ENCODE measurements around the gene CNTD1.

CNTD1 gene

DNA sequence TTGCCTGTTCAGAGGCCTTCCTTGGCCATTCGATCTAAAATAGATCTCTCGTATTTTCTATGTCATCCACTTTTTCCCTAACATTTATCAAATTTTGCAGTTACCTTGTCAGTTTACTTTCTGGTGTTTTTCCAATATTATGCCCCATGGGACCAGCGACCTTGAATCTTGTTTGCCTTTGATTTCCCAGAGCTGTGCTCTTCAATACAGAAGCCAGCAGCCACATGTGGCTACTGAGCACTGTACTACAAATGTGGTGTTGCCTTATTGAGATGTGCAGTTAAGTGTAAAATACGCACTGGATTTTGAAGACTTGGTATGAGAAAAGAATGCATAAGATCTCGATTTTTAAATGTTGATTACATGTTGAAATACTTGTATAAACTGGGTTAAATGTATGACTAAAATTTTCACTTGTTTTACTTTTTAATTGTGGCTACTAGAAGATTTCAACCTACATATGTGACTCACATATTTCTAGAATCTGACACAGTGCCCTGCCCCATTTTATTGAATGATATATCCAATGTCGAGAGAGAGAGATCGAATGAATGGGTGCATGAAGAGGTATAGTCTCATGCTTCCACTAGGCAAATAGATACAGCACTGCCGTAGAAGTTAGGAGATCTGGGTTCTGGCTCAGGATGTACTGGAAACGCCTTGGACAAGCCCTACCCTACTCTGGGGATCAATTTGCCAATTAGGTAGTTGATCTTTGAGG lies 33.7 kb downstream of the CNTD1 start:
- no CpG with 5 or more reads among the region's 9 CpGs for WGBS (ENCODE audit: extremely low coverage, insufficient coverage, insufficient read length)
- Histone ChIP-seq H2BK5ac (ENCODE audit: low read depth, low read length, poor library complexity) (peak overlapping the region; percentile 34), H2BK12ac (ENCODE audit: low read length) (no peak overlapping the region), H3K27me3 (ENCODE audit: insufficient read depth, low read length) (no peaks in the 10 kb centered on the region), H3K27ac (ENCODE audit: low read depth, low read length) (no peak overlapping the region), H3K18ac (ENCODE audit: low read length) (no peak overlapping the region), H4K91ac (ENCODE audit: low read depth, low read length) (peak overlapping the region; percentile 80), H2AK5ac (ENCODE audit: low read length) (no peak overlapping the region), H3K4me2 (ENCODE audit: low read length) (peak overlapping the region; percentile 83), H3K23ac (ENCODE audit: low read length) (no peak overlapping the region), H3K79me1 (ENCODE audit: low read length) (peaks cover 10% of the 10 kb centered on the region), H3K79me2 (ENCODE audit: control insufficient read depth, insufficient read depth, low read length, poor library complexity) (peaks cover 8% of the 10 kb centered on the region), H4K8ac (ENCODE audit: low read depth, low read length) (peak overlapping the region; percentile 95), H2BK120ac (ENCODE audit: insufficient read depth, low read length, poor library complexity) (peak overlapping the region; percentile 34), H4K12ac (ENCODE audit: low read depth, low read length) (peak overlapping the region; percentile 76), H3K9ac (ENCODE audit: low read length) (peak overlapping the region; percentile 92), H2AFZ (ENCODE audit: insufficient read depth, low read length, poor library complexity) (peak overlapping the region; percentile 65), H3K4me1 (ENCODE audit: control insufficient read depth in 1 of 2, insufficient read depth in 2 of 2, low read length in 2 of 2) (peaks cover 0 to 3% of the 10 kb centered on the region in 2 experiments), H3K9me3 (ENCODE audit: insufficient read depth, low read depth, low read length) (no peaks in the 10 kb centered on the region), H3K14ac (ENCODE audit: low read length) (peak overlapping the region; percentile 58), H3K4me3 (ENCODE audit: low read depth, low read length) (peak overlapping the region; percentile 85), H3K36me3 (ENCODE audit: control insufficient read depth in 1 of 2, insufficient read depth in 2 of 2, low read length in 2 of 2) (peaks cover 8 to 22% of the 10 kb centered on the region in 2 experiments), H3K4ac (ENCODE audit: low read depth, low read length) (no peak overlapping the region)
- no peak for DNase-seq

DNA sequence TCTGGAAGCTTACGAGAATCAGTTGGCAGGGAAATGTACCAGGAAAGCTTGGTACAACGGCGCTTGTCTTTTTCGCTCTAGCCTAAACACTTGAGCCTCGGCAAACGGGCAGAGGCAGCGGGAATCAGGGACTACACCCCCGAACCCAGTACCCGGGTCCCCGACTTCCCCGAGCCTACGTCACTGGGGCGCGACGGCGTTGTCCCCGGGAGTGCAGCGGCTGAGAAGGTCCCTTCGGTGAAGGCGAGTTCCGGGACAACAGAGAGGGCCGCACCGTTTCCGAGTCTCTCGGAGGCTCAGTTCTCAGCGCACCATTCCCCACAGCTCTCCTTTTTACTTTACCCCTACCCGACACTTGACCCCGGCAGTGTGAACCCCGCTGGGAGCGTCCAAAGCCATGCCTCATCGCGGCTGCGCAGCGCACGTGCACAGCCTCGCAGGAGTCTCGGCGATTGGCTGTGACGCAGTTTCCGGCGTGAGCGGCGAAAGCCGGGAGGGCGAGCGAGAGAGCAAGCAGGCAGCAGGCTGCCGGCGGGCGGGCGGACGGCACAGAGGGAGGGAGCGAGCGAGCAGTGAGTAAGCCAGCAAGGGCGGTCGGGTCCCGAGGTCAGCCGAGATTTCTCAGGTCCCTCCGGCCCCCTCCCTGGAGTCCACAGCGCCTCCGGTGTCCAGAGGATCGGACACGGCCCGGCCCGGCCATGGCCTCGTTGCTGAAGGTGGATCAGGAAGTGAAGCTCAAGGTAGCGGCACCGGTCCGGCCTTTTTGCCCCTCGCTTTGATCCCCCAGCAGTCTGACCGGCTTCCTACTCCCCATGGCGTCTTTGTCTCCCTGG lies 34.5 kb downstream of the CNTD1 start, which contains the start of gene PSME3:
PSME3 (plus strand) TSS at position 464 of the 833 bp plus-strand sequence; CDS start at position 699, 235 bp downstream.
- H3K14ac ChIP-seq (ENCODE audit: low read length): peak within 1 kb of the TSS; percentile 58
- H3K18ac ChIP-seq (ENCODE audit: low read length): peak within 1 kb of the TSS; percentile 44
- H4K12ac ChIP-seq (ENCODE audit: low read depth, low read length): peak within 1 kb of the TSS; percentile 81
- H3K4ac ChIP-seq (ENCODE audit: low read depth, low read length): peak within 1 kb of the TSS; percentile 95
- H3K27ac ChIP-seq (ENCODE audit: low read depth, low read length): peak within 1 kb of the TSS; percentile 57
- WGBS (ENCODE audit: extremely low coverage, insufficient coverage, insufficient read length): no CpG with 5 or more reads among the region's 71 CpGs
- peak; percentile 91 to 95 for DNase-seq
- H3K4me1 ChIP-seq (ENCODE audit: control insufficient read depth in 1 of 2, insufficient read depth in 2 of 2, low read length in 2 of 2): peaks cover 0 to 3% of the 10 kb centered on the region in 2 experiments
- H3K4me2 ChIP-seq (ENCODE audit: low read length): peak within 1 kb of the TSS; percentile 83
- H2BK120ac ChIP-seq (ENCODE audit: insufficient read depth, low read length, poor library complexity): peak within 1 kb of the TSS; percentile 56
- H2AFZ ChIP-seq (ENCODE audit: insufficient read depth, low read length, poor library complexity): peak within 1 kb of the TSS; percentile 90
- peak within 1 kb of the TSS; percentile 80 for H4K91ac ChIP-seq (ENCODE audit: low read depth, low read length)
- H4K8ac ChIP-seq (ENCODE audit: low read depth, low read length): peak within 1 kb of the TSS; percentile 95
- no peak within 1 kb of the TSS for H2BK12ac ChIP-seq (ENCODE audit: low read length)
- H3K9me3 ChIP-seq (ENCODE audit: insufficient read depth, low read depth, low read length): no peaks in the 10 kb centered on the region
- peak within 1 kb of the TSS; percentile 35 for H2BK5ac ChIP-seq (ENCODE audit: low read depth, low read length, poor library complexity)
- peak within 1 kb of the TSS; percentile 85 for H3K4me3 ChIP-seq (ENCODE audit: low read depth, low read length)
- peaks cover 14 to 30% of the 10 kb centered on the region in 2 experiments for H3K36me3 ChIP-seq (ENCODE audit: control insufficient read depth in 1 of 2, insufficient read depth in 2 of 2, low read length in 2 of 2)
- H3K27me3 ChIP-seq (ENCODE audit: insufficient read depth, low read length): no peaks in the 10 kb centered on the region
- peak within 1 kb of the TSS; percentile 16 for H2AK5ac ChIP-seq (ENCODE audit: low read length)
- H3K79me2 ChIP-seq (ENCODE audit: control insufficient read depth, insufficient read depth, low read length, poor library complexity): peaks cover 8% of the 10 kb centered on the region
- H3K23ac ChIP-seq (ENCODE audit: low read length): peak within 1 kb of the TSS; percentile 4
- peak within 1 kb of the TSS; percentile 95 for H3K9ac ChIP-seq (ENCODE audit: low read length)
- peaks cover 10% of the 10 kb centered on the region for H3K79me1 ChIP-seq (ENCODE audit: low read length)

DNA sequence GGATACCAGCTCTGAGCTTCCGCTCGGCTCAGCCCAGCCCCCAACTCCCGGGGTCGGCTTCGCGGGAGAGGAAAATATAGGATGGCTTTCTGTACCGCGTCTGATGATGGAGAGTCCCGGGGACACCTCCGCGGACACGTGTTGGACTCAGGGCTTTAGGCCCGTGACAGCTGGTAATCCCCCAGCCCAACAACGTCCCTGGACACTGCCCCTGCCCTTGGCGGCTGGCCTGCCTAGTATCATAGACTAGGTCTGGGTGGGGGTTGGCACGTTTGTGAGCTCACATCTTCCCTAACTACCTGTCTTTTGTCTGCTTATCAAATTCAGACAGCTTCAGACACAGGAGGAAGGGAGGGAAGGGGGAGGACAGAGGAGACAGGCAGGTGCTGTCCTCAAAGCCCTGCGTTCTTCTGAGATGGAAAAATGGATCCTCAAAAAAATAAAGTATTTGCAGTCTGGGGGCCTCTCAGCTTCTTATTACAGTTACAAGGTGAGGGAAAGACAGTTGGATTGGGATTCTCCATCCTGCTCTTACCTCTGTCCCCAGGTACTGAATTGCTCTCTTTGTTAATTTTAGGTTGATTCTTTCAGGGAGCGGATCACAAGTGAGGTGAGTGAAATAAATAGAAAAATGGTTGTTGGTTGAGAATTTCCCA lies 35.2 kb downstream of the CNTD1 start:
- Histone ChIP-seq H4K12ac (ENCODE audit: low read depth, low read length) (peak overlapping the region; percentile 81), H2BK12ac (ENCODE audit: low read length) (no peak overlapping the region), H4K91ac (ENCODE audit: low read depth, low read length) (peak overlapping the region; percentile 71), H3K79me1 (ENCODE audit: low read length) (peaks cover 10% of the 10 kb centered on the region), H3K14ac (ENCODE audit: low read length) (peak overlapping the region; percentile 48), H3K79me2 (ENCODE audit: control insufficient read depth, insufficient read depth, low read length, poor library complexity) (peaks cover 8% of the 10 kb centered on the region), H3K36me3 (ENCODE audit: control insufficient read depth in 1 of 2, insufficient read depth in 2 of 2, low read length in 2 of 2) (peaks cover 19 to 37% of the 10 kb centered on the region in 2 experiments), H3K4me3 (ENCODE audit: low read depth, low read length) (peak overlapping the region; percentile 85), H3K4me2 (ENCODE audit: low read length) (peak overlapping the region; percentile 83), H3K27me3 (ENCODE audit: insufficient read depth, low read length) (no peaks in the 10 kb centered on the region), H3K18ac (ENCODE audit: low read length) (peak overlapping the region; percentile 44), H4K8ac (ENCODE audit: low read depth, low read length) (peak overlapping the region; percentile 95), H3K4ac (ENCODE audit: low read depth, low read length) (peak overlapping the region; percentile 95), H3K9ac (ENCODE audit: low read length) (peak overlapping the region; percentile 95), H2BK5ac (ENCODE audit: low read depth, low read length, poor library complexity) (peak overlapping the region; percentile 35), H3K9me3 (ENCODE audit: insufficient read depth, low read depth, low read length) (no peaks in the 10 kb centered on the region), H3K4me1 (ENCODE audit: control insufficient read depth in 1 of 2, insufficient read depth in 2 of 2, low read length in 2 of 2) (peaks cover 0 to 3% of the 10 kb centered on the region in 2 experiments), H2BK120ac (ENCODE audit: insufficient read depth, low read length, poor library complexity) (peak overlapping the region; percentile 56), H2AFZ (ENCODE audit: insufficient read depth, low read length, poor library complexity) (peak overlapping the region; percentile 90), H3K27ac (ENCODE audit: low read depth, low read length) (no peak overlapping the region), H3K23ac (ENCODE audit: low read length) (peak overlapping the region; percentile 4), H2AK5ac (ENCODE audit: low read length) (peak overlapping the region; percentile 16)
- DNase-seq: peak in 1 of 2 donors; percentile 9
- no CpG with 5 or more reads among the region's 18 CpGs for WGBS (ENCODE audit: extremely low coverage, insufficient coverage, insufficient read length)

DNA sequence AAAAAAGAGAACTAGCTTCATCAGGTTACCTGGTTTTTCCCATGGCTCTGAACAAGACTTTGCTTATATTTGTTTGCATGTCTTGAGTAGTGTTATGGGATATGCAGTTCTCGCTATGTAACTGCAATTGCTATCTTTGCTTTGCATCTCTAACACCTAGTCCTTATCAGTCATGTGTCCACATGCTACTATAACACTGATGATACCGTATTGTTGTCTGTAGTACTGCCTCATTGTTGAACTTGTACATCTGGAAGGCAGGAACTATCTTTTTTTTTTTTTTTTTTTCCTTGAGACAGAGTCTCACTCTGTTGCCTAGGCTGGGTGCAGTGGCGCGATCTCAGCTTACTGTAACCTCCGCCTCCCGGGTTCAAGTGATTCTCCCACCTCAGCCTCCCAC lies 37.1 kb downstream of the CNTD1 start:
- H4K8ac ChIP-seq (ENCODE audit: low read depth, low read length): no peak overlapping the region
- H3K4me2 ChIP-seq (ENCODE audit: low read length): no peak overlapping the region
- no peak overlapping the region for H2BK120ac ChIP-seq (ENCODE audit: insufficient read depth, low read length, poor library complexity)
- no peak overlapping the region for H2BK12ac ChIP-seq (ENCODE audit: low read length)
- no peak overlapping the region for H2BK5ac ChIP-seq (ENCODE audit: low read depth, low read length, poor library complexity)
- H3K27me3 ChIP-seq (ENCODE audit: insufficient read depth, low read length): no peaks in the 10 kb centered on the region
- WGBS (ENCODE audit: extremely low coverage, insufficient coverage, insufficient read length): no CpG with 5 or more reads among the region's 6 CpGs
- H3K27ac ChIP-seq (ENCODE audit: low read depth, low read length): no peak overlapping the region
- no peak overlapping the region for H2AK5ac ChIP-seq (ENCODE audit: low read length)
- no peak overlapping the region for H3K4me3 ChIP-seq (ENCODE audit: low read depth, low read length)
- no peak overlapping the region for H4K12ac ChIP-seq (ENCODE audit: low read depth, low read length)
- no peak overlapping the region for H2AFZ ChIP-seq (ENCODE audit: insufficient read depth, low read length, poor library complexity)
- H3K18ac ChIP-seq (ENCODE audit: low read length): no peak overlapping the region
- no peaks in the 10 kb centered on the region for H3K9me3 ChIP-seq (ENCODE audit: insufficient read depth, low read depth, low read length)
- H3K36me3 ChIP-seq (ENCODE audit: control insufficient read depth in 1 of 2, insufficient read depth in 2 of 2, low read length in 2 of 2): peaks cover 24 to 50% of the 10 kb centered on the region in 2 experiments
- H3K79me1 ChIP-seq (ENCODE audit: low read length): peaks cover 10% of the 10 kb centered on the region
- H3K4me1 ChIP-seq (ENCODE audit: control insufficient read depth in 1 of 2, insufficient read depth in 2 of 2, low read length in 2 of 2): peaks cover 0 to 3% of the 10 kb centered on the region in 2 experiments
- H3K79me2 ChIP-seq (ENCODE audit: control insufficient read depth, insufficient read depth, low read length, poor library complexity): peaks cover 8% of the 10 kb centered on the region
- H3K9ac ChIP-seq (ENCODE audit: low read length): no peak overlapping the region
- no peak overlapping the region for H3K4ac ChIP-seq (ENCODE audit: low read depth, low read length)
- DNase-seq: peak in 1 of 2 donors; percentile 17
- no peak overlapping the region for H4K91ac ChIP-seq (ENCODE audit: low read depth, low read length)
- H3K23ac ChIP-seq (ENCODE audit: low read length): no peak overlapping the region
- H3K14ac ChIP-seq (ENCODE audit: low read length): no peak overlapping the region

Data from trophoblast cell (in vitro differentiated cells and primary cell).